GM21528 (cell line): ENCODE results near the gene PORCN.
"Not testable (repeated sequence)": the region's sequence is repeated elsewhere in the genome, so short reads cannot be mapped to it uniquely, and the experiment has no call there.

Experiments used
- ATAC-seq: cut with Tn5 transposase; IDR thresholded peaks from one replicate; pipeline ENCODE4 v1.9.1; 2021; ENCODE audit warnings: mild to moderate bottlenecking, moderate library complexity; ENCODE audit not compliant: unreplicated experiment, low FRiP score

Gene PORCN

DNA sequence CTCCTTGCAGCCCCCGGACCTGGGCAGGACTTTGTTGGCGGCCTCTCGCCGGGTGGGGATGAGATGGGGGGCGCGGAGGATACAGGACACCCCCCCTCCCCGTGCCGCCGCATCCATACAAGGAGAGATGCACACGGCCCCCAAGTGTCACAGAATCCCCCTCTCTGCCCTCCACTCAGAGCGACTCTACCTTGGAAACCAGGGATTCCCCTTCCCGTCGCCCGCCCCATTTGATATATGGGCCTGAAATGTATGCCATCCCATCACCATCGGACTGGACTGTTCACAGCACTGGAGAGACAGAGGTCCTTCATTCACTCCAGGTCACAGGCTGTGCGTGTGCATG lies 426 bp downstream of the PORCN start:
- ATAC-seq = peak; percentile 21

DNA sequence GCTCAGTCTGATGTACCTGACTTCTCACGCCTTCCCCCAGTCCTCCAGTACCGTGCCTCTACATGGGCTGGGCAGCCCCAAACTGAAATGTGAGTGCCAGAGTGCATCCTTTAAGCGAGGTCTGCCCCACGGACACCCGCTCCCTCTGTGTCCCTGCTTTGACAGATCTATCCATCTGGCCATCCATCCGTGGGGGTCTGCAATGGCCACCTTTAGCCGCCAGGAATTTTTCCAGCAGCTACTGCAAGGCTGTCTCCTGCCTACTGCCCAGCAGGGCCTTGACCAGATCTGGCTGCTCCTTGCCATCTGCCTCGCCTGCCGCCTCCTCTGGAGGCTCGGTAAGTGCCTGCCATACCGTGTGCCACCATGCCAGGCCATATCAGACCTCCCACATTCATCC lies 827 bp downstream of the PORCN start:
- no peak for ATAC-seq

DNA sequence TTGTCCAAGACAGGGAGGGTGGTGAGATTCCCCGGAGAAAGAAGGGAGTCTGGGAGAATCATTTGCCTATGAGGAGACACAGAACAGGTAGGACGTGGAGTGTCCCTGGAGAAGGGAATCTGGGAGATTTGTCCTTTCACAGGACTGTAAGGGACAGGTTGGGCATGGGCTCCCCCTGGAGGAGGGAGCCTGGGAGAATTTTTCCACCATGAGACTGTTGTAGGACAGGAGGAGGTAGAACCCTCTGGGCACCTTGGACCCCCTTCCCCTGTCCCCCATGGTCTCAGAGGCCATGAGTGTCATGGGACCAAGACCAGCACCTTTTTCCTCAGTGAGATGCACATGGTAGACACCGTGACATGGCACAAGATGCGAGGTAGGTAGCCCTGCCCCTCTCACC lies 2.8 kb downstream of the PORCN start:
- no peak for ATAC-seq

DNA sequence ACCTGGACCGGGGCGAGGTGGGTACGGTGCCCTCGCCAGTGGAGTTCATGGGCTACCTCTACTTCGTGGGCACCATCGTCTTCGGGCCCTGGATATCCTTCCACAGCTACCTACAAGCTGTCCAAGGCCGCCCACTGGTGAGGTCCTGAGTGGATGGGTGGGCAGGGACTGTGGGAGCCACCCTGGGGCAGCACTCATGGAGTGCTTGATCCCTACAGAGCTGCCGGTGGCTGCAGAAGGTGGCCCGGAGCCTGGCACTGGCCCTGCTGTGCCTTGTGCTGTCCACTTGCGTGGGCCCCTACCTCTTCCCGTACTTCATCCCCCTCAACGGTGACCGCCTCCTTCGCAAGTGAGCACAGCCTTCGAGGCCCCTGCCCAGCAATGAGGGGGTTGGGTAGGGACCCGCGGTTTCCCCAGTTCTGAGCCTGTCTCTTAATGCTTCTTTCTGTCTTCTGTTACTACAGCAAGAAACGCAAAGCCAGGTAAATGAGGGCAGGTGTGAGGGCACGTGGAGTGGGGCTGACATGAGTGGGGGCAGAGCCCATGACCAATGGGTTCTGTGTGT lies 3.7 kb downstream of the PORCN start:
- ATAC-seq = no peak

DNA sequence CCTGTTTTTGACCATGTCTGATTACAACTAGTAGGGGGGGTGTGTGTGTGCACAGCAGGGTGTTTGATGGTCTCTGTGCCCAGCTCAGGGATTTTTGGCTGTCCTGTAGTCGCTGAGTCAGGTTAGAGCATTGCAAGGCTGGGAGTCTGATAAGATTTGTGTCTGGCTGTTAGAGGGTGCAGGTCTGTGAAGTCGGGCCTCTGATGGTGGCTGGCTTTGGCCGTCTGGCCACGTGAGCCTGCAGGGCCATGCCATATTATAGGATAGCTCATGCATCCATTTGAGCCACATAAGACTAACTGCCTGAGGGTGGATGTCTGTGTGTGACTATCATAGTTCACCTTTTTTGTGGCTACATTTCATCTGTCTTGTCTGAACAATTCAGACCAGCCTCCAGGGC lies 4.9 kb downstream of the PORCN start:
- ATAC-seq = no peak

DNA sequence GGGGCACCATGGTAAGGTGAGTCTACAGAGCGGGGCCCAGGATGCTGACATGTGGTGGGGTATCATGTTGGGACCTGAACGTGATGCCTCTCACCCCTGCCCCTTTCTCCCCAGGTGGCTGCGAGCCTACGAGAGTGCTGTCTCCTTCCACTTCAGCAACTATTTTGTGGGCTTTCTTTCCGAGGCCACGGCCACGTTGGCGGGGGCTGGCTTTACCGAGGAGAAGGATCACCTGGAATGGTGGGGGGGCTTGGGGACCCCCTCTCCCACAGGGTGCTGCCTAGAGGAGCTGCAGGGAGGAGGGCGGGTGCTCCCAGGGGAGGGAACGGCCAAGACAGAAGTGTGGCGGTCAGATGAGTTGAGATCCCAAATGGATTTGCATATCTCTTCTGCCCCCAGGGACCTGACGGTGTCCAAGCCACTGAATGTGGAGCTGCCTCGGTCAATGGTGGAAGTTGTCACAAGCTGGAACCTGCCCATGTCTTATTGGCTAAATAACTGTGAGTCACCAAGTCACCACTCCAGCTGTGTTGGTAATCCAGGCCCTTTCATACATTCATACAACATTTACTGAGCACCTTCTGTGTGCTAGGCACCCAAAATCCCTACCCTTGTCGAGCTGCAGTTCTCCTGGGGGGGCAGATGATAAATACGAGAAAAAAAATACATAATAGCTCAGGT lies 5.5 kb downstream of the PORCN start:
- no peak for ATAC-seq

DNA sequence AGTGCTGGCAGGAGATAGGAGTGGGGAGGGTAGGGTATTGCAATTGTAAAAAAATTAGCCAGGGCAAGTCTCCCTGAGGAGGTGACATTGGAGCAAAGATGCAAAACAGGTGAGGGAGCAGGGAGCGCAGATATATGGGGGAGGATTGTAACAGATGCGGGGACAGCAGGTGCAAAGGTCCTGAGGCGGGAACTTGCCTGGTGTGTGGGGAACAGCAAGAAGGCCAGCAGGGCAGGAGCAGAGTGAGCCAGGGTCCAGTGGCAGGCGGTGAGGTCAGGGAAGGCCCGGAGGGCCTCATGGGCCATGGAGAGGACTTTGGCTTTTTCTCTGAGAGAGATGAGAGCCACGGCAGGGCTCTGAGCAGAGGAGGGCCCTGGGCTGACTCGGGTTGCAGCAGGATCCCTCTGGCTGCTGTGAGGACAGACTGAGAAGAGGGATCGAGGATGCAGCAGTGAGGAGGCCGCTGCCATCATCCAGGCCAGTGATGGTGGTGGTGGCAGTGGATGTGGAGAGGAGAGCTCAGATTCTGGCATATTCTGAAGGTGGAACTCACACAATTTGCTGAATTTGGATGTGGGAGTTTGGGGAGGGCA lies 6.2 kb downstream of the PORCN start:
- ATAC-seq = no peak

DNA sequence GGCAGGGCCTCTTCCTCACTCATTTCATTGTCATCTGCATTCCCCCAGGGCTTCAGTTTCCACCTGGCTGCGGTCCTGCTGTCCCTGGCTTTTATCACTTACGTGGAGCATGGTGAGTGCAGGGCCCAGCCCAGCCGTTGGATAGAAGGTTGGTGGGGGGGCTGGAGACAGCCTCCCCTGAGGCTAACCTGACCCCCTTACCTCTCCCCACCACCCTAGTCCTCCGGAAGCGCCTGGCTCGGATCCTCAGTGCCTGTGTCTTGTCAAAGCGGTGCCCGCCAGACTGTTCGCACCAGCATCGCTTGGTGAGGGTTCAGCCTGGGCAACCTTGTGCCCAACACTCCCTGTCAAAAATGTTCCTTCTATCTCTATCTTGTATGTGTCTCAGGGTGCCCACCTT lies 7.0 kb downstream of the PORCN start:
- ATAC-seq = no peak

DNA sequence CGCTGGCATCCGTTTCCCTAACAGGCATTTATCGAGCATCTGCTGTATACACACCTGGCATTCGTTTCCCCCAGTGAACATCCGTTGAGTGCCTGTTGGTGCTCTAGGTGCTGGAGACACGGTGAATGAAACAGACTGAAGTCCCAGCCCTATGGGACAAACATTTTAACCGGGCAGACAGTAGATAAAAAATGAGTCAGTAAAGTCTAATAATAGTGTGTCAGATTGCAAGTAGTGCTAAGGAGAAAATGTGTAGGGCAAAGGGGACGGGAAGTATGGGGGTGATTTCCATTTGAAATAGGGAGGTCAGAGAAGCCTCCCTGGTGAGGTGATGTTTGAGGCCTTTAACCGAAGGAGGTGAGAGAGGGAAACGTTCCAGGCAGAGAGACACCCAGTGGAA lies 7.5 kb downstream of the PORCN start:
- no peak for ATAC-seq

DNA sequence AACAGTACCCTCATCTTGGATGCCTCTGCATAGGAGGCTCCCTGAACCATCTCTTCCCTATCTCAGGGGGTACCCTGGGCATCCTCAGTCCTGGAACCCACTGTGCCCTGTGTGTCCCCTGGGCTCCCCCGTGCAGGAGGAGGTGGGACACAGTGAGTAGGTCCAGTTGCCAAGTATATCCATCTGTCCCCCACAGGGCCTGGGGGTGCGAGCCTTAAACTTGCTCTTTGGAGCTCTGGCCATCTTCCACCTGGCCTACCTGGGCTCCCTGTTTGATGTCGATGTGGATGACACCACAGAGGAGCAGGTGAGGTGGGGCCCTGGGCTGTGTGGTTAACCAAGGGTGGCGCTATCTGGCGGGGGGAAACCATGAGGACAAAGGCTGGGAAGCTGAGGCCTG lies 8.2 kb downstream of the PORCN start:
- ATAC-seq = no peak

DNA sequence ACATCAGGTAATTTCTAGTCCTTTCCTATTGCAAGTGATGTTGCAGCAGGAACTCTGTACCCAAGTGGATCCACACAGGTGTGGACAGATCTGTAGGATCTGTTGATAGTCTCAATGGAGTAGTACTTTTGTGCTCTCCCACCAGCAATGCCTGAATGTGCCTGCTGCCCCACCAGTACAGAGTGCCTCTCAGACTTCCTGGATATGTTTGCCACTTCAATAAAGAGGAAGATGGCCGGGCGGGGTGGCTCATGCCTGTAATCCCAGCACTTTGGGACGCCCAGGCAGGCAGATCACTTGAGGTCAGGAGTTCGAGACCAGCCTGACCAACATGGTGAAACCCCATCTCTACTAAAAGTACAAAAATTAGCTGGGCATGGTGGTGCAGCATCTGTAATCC lies 10.7 kb downstream of the PORCN start:
- not testable (repeated sequence) for ATAC-seq

DNA sequence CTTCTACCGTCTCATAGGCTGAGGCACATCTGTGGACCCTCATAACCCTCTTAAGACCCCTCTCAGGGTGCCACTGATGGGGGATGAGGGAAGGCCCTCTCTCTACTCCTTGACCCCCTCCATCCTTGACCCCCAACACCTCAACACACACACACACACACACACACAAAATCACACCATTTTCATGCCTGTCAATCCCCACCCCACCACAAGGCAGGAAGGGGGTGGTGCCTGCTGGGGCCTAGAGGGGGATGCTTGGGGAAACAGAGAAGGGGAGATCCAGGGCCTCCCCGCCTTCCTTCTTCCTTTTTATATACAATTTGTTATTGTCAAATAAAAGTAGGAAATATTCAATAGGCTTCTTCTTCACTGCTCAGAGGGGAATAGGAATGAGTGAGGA lies 11.7 kb downstream of the PORCN start:
- no peak for ATAC-seq

DNA sequence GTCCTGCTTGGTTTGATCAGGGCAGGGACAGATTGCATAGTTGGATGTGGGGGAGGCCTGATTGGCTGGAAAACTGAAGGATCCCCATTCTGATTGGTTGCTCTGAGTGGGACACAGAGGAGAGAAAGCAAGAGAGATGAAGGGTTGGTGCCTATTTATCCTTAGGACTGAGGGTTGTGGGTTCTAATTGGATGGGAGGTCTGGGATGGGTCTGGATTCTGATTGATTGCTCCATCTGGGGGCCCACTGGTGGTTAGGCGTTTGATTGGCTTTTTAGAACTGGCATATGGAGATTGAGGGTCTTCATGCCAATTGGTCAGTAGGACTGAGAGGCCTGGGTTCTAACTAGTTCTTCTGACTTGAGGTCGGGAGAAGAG lies 12.2 kb downstream of the PORCN start:
- no peak for ATAC-seq

DNA sequence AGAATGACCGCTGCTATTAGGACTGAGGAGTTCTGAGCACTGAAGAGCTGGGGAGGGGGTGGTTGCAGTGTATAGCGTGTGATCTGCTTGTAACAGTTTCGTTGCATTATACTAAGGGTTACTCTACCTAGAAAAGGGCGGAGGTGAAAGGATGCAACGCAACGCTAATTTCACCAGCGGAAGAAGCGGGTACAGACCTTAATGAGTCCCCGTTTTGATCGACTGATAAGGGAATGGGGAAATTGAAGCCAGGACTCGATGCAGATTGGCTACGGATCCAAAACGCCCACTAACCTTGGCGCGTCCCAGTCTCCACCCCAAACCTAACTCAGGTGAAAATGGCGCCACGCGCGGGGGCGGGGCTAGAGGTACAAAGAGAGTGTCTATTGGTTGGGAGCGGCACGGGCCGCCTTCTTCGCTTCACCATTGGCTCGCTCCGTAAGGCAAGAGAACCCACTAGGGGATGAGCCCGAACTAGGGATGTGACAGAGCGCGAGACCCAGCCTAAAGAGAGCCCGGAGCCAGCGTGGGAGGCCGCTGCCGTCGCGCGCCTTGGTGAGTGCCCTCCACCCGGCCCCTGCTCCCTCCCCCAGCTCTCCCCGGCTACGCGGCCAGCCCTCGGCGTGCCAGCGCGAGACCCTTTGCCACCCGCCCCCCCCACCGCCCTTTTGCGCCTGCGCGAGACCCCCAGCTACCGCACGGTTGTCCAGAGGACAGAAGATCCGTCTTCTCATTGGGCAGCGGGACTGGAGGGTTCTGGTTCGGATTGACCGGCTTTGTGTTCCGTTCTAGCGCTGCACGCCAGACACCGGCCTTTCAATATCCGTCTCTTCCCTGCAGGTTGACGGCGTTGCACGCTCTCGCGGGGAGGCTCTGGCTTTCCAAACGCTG lies 12.8 kb downstream of the PORCN start, which contains the start of gene EBP:
TSS of gene EBP (plus strand) at position 456 of the 891 bp plus-strand sequence. CDS start 1,964 bp downstream, outside the sequence.
- peak; percentile 93 for ATAC-seq

DNA sequence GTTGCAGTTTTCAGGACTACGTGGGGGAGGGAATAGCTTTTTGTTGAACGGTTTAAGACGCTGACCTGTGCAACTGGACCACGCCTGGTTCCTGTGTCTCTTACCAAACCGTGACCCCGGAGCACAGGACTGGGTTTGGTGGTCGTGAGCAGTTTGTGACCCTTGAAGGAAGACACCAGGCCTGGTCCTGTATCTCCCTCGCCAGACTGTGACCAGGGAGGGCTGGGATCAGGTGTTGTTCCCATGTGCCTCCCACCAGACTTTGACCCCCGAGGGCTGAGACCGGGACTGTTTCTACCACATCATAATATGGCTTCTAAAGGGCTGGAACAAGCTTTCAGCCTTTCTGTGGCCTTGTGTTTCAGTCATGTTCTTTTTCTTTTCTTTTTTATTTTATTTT lies 13.5 kb downstream of the PORCN start:
- no peak for ATAC-seq

DNA sequence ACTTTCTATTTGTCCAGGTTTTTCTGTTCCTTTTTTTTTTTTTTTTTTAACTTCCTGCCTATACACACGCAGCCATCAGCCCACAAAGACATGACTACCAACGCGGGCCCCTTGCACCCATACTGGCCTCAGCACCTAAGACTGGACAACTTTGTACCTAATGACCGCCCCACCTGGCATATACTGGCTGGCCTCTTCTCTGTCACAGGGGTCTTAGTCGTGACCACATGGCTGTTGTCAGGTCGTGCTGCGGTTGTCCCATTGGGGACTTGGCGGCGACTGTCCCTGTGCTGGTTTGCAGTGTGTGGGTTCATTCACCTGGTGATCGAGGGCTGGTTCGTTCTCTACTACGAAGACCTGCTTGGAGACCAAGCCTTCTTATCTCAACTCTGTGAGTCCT lies 14.9 kb downstream of the PORCN start:
- ATAC-seq = no peak

DNA sequence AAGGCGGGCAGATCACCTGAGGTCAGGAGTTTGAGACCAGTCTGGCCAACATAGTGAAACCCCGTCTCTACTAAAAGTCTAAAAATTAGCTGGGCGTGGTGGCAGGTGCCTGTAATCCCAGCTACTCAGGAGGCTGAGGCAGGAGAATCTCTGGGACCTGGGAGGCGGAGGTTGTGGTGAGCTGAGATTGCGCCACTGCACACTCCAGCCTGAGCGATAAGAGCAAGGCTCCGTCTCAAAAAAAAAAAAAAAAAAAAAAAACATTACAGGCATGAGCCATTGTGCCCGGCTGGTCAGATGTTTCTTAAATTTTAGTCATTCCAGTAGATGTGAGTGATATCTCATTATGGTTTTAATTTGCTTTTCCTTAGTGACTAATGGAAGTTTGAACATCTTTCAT lies 17.1 kb downstream of the PORCN start:
- not testable (repeated sequence) for ATAC-seq

DNA sequence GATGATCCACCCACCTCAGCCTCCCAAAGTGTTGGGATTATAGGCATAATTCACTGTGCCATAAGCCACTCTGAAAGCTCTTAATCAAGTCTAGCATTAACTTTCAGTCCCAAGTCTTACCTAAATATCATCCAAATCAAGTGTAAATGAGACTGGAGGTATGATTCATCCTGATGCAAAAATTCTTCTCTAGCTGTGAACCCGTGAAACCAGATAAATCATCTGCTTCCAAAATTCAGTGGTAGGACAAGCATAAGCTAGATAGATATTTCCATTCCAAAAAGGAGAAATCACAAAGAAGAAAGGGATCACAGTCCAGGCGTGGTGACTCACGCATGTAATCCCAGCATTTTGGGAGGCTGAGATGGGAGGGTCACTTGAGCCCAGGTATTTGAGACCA lies 21.9 kb downstream of the PORCN start:
- no peak for ATAC-seq

DNA sequence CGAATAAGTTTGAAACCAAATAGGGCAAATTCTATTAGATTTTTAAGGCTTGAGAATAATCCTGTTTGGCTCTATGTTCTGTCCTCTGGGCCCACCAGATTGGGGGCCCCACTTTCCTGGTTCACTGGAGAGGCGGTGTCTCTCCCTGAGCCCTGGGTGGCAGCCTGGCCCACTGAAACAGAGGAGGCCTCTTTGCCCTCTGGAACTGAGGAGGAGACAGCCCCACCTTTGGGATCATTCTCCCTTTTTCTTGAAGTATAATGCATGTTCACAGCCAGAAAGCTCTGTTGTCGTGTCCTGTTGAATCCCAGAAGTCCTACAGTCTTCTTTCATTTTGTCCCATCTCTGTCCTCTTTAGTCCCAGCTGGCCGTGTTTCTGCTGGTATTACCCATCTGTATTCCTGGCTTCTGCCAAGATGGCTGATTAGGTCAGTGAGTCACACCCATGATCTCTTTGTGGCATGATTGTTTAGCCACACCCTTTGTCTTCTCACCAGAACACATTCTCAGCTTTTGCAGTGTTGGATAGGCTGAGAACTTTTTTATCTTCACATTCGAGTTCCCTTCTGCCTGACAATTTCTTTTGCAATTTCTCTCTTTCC lies 22.7 kb downstream of the PORCN start:
- no peak for ATAC-seq

DNA sequence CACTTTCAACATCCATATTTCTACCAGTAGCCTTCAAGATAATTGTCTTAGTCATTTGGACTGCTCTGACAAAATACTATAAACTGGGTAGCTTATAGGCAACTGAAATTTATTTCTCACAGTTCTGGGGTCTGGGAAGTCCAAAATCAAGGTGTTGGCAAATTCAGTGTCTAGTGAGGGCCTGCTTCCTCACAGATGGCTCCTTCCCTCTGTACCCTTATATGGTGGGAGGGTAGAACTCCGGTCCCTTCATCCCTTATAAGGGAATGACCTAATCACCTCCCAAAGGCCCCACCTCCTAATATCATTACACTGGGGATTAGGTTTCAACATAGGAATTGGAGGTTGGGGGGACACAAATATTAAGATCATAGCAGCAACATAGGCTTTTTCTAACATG lies 23.4 kb downstream of the PORCN start:
- ATAC-seq = no peak

DNA sequence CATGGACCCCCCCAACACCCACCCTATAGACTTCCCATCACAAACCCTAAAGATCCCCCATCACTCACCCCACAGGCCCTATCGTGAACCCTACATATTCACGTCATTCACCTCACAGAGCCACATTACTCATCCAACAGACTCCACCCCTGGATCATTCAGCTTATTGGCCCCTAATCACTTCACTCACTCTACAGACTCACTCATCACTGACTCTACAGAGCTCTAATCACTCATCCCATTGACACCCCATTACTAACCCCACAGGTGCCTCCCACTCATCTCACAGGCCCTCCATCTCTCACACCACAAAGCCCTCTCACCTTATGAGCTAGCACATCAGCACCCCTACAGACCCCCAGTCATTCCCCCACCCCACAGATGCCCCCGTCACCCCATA lies 24.4 kb downstream of the PORCN start:
- ATAC-seq = no peak
